NCI-H2107 (cell line): Measurements from ENCODE around the gene CDH22.
A peak's percentile ranks its signal among the peaks of the same experiment; 100 is the strongest.

Source experiments
- DNase-seq: peaks from one replicate; lab custom pipeline; 2025; lab: John Stamatoyannopoulos, UW

CDH22 gene

DNA sequence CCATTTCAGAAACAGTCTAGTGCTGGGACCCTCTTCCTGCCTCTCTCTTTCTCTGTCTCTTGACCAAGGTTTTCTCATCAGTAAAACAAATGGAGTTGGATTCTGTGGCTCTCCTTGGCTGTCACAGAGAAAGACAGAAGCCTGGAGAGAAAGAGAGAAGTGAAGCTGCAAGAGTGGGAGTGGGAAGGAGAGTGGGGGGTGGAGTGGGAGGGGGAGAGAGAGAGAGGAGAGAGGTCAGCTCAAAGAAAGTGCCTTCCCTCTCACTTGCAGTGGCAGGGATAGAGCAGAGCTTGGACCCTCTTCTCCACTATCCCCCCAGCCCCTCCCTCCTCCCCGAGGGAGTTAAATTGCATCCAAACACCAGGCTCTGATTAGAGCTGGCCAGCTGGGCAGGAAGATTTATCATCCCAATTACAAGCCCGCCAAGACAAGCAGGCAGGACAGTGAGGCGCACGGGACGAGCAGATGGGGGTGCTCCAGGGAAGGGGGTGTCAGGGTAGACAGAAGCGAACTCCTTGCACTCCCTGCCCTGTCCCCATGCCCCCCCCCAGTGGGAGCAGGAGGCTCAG lies 115.8 kb downstream of the CDH22 start:
- DNase-seq, result no peak

- DNase-seq, result no peak
Observed at GRCh38 chr20:46191611-46192010, 116.7 kb downstream of the CDH22 start.

- no peak for DNase-seq
Observed at GRCh38 chr20:46191168-46191540, 117.1 kb downstream of the CDH22 start.

DNA sequence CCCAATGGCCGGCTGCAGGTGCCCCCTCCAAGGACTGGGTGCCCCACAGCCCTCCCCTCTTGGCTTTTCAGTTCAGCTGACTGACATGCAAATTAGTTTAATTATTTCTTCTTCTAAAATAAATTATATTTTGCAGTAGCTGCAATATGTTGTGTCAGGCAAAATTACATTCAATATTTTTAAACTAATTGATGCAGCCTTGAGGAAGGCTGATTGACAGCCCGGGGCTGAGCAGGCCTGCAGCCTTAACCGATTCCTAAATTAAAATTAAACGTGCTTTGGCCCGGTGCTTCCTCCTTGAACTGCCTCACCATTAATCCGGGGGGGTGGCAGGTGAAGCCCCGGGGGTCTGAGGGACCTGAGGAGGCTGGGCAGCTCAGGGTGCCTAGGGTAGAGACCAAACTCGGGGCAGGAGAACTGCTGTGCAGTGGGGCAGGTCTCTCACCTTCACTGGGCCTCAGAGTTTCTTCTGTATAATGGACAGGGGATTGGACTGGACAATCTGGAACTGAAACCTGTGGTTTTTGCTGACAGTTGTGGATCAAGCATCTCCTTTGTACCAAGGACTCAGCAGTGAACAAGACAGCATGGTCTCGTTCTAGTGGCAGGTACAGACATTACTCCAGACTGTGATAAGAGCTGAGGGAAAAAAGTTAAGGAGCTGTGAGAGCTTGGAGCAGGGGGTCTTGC lies 117.7 kb downstream of the CDH22 start:
- DNase-seq, result no peak

DNA sequence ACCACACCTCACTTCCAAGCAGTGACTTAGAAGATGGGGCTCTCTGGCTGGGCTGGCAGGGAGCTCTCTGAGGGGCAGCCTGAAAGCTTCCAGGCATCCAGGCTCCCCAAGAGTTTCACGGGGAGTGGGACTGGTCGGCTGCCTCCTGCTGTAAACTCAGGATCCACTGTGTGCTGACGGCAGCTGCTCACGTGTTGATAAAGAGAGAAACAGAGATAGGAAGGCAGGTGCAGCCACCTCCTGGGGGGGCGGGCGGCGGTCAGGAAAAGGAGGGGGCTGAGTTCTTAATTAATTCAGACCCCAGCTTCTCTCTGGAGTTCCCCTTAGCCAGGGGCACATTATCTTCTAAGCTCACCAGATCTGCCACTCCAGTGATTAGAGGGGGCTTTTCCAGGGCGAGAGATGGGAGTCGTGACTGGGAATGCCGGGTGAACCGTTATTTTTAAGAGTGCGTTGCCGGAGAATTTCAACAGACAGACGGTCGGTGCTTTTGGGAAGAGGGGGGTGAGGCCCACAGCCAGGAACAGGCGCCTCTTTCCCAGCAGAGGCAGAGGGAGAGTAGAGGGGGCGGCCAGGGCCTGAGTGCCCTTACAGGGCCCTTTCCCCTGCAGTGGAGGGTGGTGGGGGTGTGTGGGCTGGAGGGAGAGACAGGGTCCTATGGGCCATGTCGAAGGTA lies 119.3 kb downstream of the CDH22 start:
- peak; percentile 19 for DNase-seq

- no peak for DNase-seq
Observed at GRCh38 chr20:46186210-46186609, 122.1 kb downstream of the CDH22 start.

GRCh38 chr20:46185353-46185752 lies 122.9 kb downstream of the CDH22 start:
- no peak for DNase-seq

GRCh38 chr20:46183768-46184167 lies 124.5 kb downstream of the CDH22 start:
- DNase-seq, result no peak

DNA sequence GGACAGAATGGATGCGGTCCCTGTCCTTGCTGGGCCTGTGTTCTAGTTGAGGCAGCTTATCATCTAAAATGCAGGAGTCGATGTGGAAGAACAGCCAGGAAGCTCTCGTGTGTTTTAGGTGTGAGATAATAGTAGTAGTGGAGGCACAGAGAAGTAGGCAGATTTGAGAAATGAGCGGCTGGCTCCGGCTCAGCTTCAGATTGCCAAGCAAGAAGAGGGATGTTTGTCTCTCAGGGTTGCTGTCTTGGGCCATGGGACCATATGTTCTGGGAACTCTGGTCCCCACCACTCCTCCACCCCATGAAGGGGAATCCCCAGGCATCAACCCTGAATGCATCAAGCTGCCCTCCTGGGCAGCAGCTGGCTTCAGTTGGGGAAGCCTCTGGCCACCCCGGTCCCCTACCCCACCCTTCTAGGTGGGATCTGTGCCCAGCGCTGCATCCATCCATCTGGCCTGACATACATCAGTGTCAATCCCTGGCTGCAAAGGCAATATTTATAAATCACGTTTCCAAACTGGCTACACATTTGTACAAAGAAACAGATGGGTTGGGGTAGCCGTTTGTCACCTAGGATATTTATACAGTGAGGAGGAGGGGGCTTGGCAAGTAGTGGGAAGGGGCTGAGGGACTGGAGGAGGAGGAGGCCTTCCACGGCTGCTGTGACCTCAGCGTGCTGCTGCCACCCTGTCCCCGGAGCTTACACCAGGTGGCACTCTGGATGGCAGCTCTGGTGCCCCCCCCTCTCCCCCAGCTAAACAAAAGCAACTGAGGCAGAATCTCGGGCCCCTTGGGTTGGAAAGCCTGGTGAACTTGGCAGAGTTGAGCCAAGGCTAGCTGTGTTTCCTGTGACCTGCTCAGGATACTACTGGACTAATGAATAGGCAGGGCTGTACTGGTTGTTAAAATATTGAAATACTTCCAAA lies 125.8 kb downstream of the CDH22 start:
- DNase-seq, result no peak

DNA sequence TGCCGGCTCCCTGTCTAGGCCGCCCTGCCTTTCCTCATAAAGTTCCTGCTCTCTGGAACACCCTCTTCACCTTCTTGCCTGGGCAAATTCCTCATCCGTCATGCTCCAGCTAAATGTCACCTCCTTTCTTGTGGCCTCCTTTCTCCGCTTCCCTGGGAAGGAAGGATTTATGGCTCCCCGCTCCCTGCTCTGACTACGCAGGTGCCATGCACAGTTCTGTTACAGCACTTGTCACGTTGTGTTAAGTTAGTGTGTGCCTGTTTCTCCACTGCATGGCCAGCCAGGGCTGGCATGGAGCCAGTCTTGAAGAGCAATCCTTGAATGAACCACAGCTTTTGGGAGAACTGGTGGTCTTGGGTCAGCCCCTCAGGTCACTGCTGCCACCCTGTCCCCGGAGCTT lies 128.4 kb downstream of the CDH22 start:
- DNase-seq, result no peak

DNA sequence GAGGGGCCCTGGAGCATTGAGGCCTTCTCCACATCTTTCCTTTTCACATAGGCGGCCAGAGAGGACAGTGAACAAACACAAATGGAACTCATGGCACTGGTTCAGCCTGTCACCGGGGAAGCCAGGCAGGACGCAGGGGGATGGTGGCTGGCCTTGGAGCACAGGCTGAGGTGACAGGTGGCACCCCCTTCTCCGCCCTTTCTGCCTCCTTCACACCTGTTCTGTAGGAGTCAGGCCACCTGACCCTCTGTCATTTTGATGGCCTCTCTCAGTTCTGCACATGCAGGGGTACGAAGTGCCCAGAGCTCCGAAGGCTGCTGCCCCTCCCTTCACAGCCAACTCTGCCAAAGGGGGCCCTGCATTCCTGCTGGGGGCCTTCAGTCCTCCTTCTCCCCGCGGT lies 129.4 kb downstream of the CDH22 start:
- DNase-seq, result no peak

- DNase-seq, result no peak
Observed at GRCh38 chr20:46177768-46178167, 130.5 kb downstream of the CDH22 start.

DNA sequence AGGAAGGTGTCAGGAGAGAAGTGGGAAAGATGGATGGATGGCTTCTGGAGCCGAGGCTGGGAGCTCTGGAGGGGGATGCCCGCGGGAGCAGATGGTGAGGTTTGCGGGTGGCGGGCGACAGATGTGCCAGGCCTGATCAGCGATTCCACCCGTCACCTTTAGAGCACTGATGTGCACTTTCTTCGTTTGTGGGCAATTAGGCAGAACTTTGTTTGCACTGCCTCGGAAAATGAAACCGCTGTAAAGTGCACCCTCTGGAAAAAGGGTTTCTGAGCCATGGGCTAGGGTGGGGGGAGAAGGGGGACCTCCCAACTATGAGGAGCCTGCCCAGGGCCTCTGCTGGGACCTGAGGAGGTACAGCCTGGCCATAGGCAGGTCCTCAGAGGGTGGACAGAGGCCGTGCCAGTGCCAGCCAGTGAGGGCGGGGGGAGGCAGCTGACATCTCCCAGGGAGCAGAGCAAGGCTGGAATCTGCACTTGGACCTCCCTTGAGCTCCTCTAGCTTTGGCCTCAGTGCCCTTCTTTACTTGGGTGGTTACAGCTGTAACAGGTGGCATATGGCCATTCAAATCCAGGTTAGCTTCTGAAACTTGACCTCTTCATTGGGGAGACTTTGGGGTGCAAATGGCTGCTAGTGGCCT lies 131.4 kb downstream of the CDH22 start:
- DNase-seq, result peak; percentile 5

- no peak for DNase-seq
Observed at GRCh38 chr20:46175127-46175494, 133.2 kb downstream of the CDH22 start.

GRCh38 chr20:46174469-46175126 lies 133.7 kb downstream of the CDH22 start:
- DNase-seq, result no peak

DNA sequence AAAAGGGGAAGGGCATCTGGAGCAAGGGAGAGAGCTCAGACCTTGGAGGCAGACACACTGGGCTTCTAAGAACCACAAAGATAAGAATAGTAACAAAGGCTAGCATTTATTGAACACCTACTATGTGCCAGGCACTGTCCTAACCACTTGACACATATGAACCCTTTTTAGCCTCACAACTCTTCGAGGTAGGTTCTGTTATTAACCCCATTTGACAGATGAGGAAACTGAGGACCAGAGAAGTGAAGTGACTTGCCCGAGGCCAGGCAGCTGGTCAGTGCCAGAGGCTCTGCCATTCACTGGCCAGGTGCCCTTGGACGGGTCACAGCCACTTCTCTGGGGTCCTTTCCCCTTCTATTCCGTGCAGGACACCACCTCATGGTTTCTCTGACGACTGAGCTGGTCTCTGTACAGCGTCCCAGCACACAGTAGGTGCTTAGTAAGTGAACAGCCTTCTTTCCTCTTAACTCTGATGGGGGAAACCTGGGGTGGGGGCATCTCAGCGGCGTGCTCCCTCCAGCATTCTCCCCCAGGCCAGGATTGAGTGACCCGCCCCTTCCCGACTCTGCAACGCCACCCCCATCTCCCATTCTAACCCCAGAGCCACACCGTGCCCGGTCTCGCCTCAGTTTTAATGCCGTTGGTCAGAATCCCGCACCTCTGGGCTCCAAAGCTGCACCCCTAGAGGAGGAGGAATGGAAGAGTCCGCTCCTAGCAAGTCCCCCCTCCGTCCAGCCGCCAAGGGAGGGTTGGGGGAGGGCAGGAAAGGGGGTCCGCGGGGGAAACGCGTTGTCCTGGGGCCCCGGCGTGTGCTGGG lies 134.4 kb downstream of the CDH22 start:
- no peak for DNase-seq

DNA sequence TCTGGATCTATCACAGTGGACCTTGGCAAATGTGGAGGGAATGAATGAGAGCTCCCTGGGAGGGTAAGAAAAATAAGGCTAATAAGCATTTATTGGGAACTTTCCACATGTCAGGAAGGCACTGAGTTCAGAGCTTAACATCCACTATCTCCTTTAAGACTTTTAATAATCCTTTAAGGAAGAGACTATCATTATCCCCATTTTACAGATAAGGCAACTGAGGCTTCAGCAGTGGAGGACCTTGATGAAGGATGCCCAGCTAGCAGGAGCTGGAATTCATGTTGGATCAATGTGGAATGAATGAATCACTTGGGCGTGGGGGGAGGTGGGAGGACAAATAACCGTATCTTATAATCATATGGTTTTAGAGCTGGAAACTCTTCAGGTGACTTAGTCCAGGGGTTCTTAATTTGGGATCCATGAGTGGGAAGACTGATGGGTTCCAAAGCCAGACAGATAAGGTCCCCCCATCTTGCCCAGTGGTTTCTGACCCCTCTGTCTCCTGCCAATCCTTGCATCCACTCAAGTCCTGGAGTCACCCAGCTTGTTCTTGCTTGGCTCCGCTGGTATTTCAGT lies 135.2 kb downstream of the CDH22 start:
- DNase-seq, result no peak

- no peak for DNase-seq
Observed at GRCh38 chr20:46172455-46172854, 135.8 kb downstream of the CDH22 start.

- DNase-seq, result no peak
Observed at GRCh38 chr20:46171909-46172308, 136.4 kb downstream of the CDH22 start.

GRCh38 chr20:46171476-46171875 lies 136.8 kb downstream of the CDH22 start:
- DNase-seq, result no peak
